ENCODE measurements around the gene ALS2CL.

GRCh38 chr3:46667061-46667621 is 26.3 kb downstream of the ALS2CL start:
- no peak for TF ChIP-seq EZH2 (IDR thresholded peaks at IDR 0.05; ENCODE audit: low read depth, unreplicated experiment)
- TF ChIP-seq CTCF (conservative IDR thresholded peaks at IDR 0.05; ENCODE audit: low read depth in 2 of 2): no peak
- TF ChIP-seq REST (IDR thresholded peaks at IDR 0.05; ENCODE audit: unreplicated experiment): no peak
- TF ChIP-seq POLR2AphosphoS5 (IDR thresholded peaks at IDR 0.05; ENCODE audit: low read depth): no peak
- TF ChIP-seq EZH2phosphoT487 (IDR thresholded peaks at IDR 0.05; ENCODE audit: unreplicated experiment): no peak
- TF ChIP-seq CREB1 (CRISPR knock-in tag; IDR thresholded peaks at IDR 0.05; ENCODE audit: low read depth): no peak
- TF ChIP-seq JUNB (IDR thresholded peaks at IDR 0.05; ENCODE audit: unreplicated experiment): no peak
- TF ChIP-seq ZNF114 (CRISPR knock-in tag; IDR thresholded peaks at IDR 0.05): no peak

Data from GM23338 (cell line).